Activated T-cell treated with anti-CD3 and anti-CD28 coated beads, Interleukin-2, amount 50 U/mL, for 72 hours (primary cell): ENCODE measurements around the gene TNFSF8. TPM values are rescaled to one million over a fixed set of nuclear protein-coding genes. Genes with fewer than 3 reads are reported as not detected.

Source experiments
- ATAC-seq, 2 donors: fragments of 150-1000 bp; cut with Tn5 transposase; replicated peaks in 1 of 2; 2 replicates each; pipeline ENCODE4 v1.10.0; 2021; ENCODE audit warnings: moderate library complexity in 2 of 2, mild to moderate bottlenecking in 1 of 2
- DNase-seq, 2 donors: peaks; one replicate each; pipeline ENCODE4 v3.0.0; 2021 to 2022; ENCODE audit warnings: mixed read lengths in 1 of 2
- H3K27ac Mint-ChIP-seq: one replicate; pipeline ENCODE4 v1.8.0; 2022; ENCODE audit warnings: mild to moderate bottlenecking, moderate library complexity, mixed read lengths
- H3K27me3 Mint-ChIP-seq: one replicate; pipeline ENCODE4 v1.8.0; 2022; ENCODE audit warnings: low read depth, mixed read lengths
- H3K36me3 Mint-ChIP-seq, 2 donors: one replicate each; pipeline ENCODE4 v1.8.0; 2022; ENCODE audit warnings: mixed read lengths in 2 of 2, mild to moderate bottlenecking in 1 of 2; ENCODE audit not compliant: insufficient read depth in 2 of 2
- H3K4me1 Mint-ChIP-seq: one replicate; pipeline ENCODE4 v1.8.0; 2022; ENCODE audit warnings: low read depth, mixed read lengths
- H3K4me3 Mint-ChIP-seq, 2 donors: one replicate each; pipeline ENCODE4 v1.8.0; 2022; ENCODE audit warnings: mild to moderate bottlenecking in 2 of 2, mixed read lengths in 2 of 2, moderate library complexity in 2 of 2
- H3K9me3 Mint-ChIP-seq, 2 donors: one replicate each; pipeline ENCODE4 v1.8.0; 2022; ENCODE audit warnings: mixed read lengths in 2 of 2
- total RNA-seq, 2 donors: library from RNA; stranded (reverse); gene quantifications; one replicate each; pipeline ENCODE4 v1.2.3, GENCODE V29; 2022

TNFSF8 gene
- total RNA-seq, 2 donors from 2014 or later: 84.2 to 99.5 TPM

GRCh38 chr9:114953959-114954358, 23.6 kb upstream of the TNFSF8 start:
- H3K4me3 Mint-ChIP-seq: peak overlapping the region in 1 of 2 donors; percentile 11
- H3K27me3 Mint-ChIP-seq: no peaks in the 10 kb centered on the region
- DNase-seq (peak; percentile 19 to 42), ATAC-seq (peak; percentile 28 to 44)
- H3K4me1 Mint-ChIP-seq: peaks cover 54% of the 10 kb centered on the region
- H3K27ac Mint-ChIP-seq: no peak overlapping the region
- peaks cover 2 to 9% of the 10 kb centered on the region in 2 donors for H3K36me3 Mint-ChIP-seq
- H3K9me3 Mint-ChIP-seq: peaks cover 3 to 5% of the 10 kb centered on the region in 2 donors

- Mint-ChIP-seq H3K9me3 (peaks cover 0 to 2% of the 10 kb centered on the region in 2 donors), H3K27ac (no peak overlapping the region), H3K4me3 (no peak overlapping the region), H3K27me3 (no peaks in the 10 kb centered on the region), H3K4me1 (peaks cover 45% of the 10 kb centered on the region), H3K36me3 (peaks cover 2 to 6% of the 10 kb centered on the region in 2 donors)
- no peak for DNase-seq
- ATAC-seq: no peak
Measured at GRCh38 chr9:114953046-114953445, 22.7 kb upstream of the TNFSF8 start.

- Mint-ChIP-seq H3K27ac (no peak overlapping the region), H3K27me3 (peaks cover 6% of the 10 kb centered on the region), H3K36me3 (peaks cover 0 to under 1% of the 10 kb centered on the region in 2 donors), H3K4me3 (no peak overlapping the region), H3K9me3 (no peaks in the 10 kb centered on the region), H3K4me1 (peaks cover 42% of the 10 kb centered on the region)
- DNase-seq (no peak), ATAC-seq (no peak)
Measured at GRCh38 chr9:114950761-114951160, 20.4 kb upstream of the TNFSF8 start.

GRCh38 chr9:114947058-114947457, 16.7 kb upstream of the TNFSF8 start:
- Mint-ChIP-seq H3K36me3 (no peaks in the 10 kb centered on the region), H3K4me3 (no peak overlapping the region), H3K9me3 (no peaks in the 10 kb centered on the region), H3K27me3 (peaks cover 10% of the 10 kb centered on the region), H3K4me1 (peaks cover 23% of the 10 kb centered on the region), H3K27ac (no peak overlapping the region)
- ATAC-seq: no peak
- DNase-seq: no peak

- H3K36me3 Mint-ChIP-seq: no peaks in the 10 kb centered on the region
- no peak overlapping the region for H3K27ac Mint-ChIP-seq
- no peaks in the 10 kb centered on the region for H3K9me3 Mint-ChIP-seq
- ATAC-seq (no peak), DNase-seq (no peak)
- peaks cover 10% of the 10 kb centered on the region for H3K27me3 Mint-ChIP-seq
- peaks cover 23% of the 10 kb centered on the region for H3K4me1 Mint-ChIP-seq
- H3K4me3 Mint-ChIP-seq: no peak overlapping the region
Measured at GRCh38 chr9:114945616-114946412, 15.4 kb upstream of the TNFSF8 start.

GRCh38 chr9:114941376-114941775, 11.0 kb upstream of the TNFSF8 start:
- no peak for DNase-seq
- Mint-ChIP-seq H3K36me3 (no peaks in the 10 kb centered on the region), H3K27me3 (peaks cover 10% of the 10 kb centered on the region), H3K27ac (no peak overlapping the region), H3K4me3 (no peak overlapping the region), H3K9me3 (no peaks in the 10 kb centered on the region), H3K4me1 (peaks cover 28% of the 10 kb centered on the region)
- no peak for ATAC-seq

GRCh38 chr9:114938687-114939575, 8.5 kb upstream of the TNFSF8 start:
- H3K36me3 Mint-ChIP-seq: no peaks in the 10 kb centered on the region
- peak overlapping the region; percentile 27 to 55 for H3K4me3 Mint-ChIP-seq
- H3K27me3 Mint-ChIP-seq: no peaks in the 10 kb centered on the region
- peaks cover 17% of the 10 kb centered on the region for H3K4me1 Mint-ChIP-seq
- H3K9me3 Mint-ChIP-seq: no peaks in the 10 kb centered on the region
- DNase-seq (no peak), ATAC-seq (no peak)
- H3K27ac Mint-ChIP-seq: peak overlapping the region; percentile 13

- no peak overlapping the region for H3K27ac Mint-ChIP-seq
- no peak for DNase-seq
- H3K36me3 Mint-ChIP-seq: peaks cover 2% of the 10 kb centered on the region in 2 donors
- peaks cover 17% of the 10 kb centered on the region for H3K4me1 Mint-ChIP-seq
- ATAC-seq: no peak
- H3K9me3 Mint-ChIP-seq: peaks cover 2 to 3% of the 10 kb centered on the region in 2 donors
- no peak overlapping the region for H3K4me3 Mint-ChIP-seq
- H3K27me3 Mint-ChIP-seq: no peaks in the 10 kb centered on the region
Measured at GRCh38 chr9:114937516-114937915, 7.1 kb upstream of the TNFSF8 start.

- Mint-ChIP-seq H3K36me3 (peaks cover 2% of the 10 kb centered on the region in 2 donors), H3K27ac (peak overlapping the region; percentile 3), H3K9me3 (peaks cover 2 to 3% of the 10 kb centered on the region in 2 donors), H3K4me1 (peaks cover 26% of the 10 kb centered on the region), H3K4me3 (no peak overlapping the region), H3K27me3 (no peaks in the 10 kb centered on the region)
- ATAC-seq (no peak), DNase-seq (no peak)
Measured at GRCh38 chr9:114936581-114936980, 6.2 kb upstream of the TNFSF8 start.

- Mint-ChIP-seq H3K27ac (no peak overlapping the region), H3K9me3 (peaks cover 2 to 3% of the 10 kb centered on the region in 2 donors), H3K4me3 (no peak overlapping the region), H3K36me3 (peaks cover 5 to 8% of the 10 kb centered on the region in 2 donors), H3K4me1 (peaks cover 41% of the 10 kb centered on the region), H3K27me3 (no peaks in the 10 kb centered on the region)
- ATAC-seq (no peak), DNase-seq (no peak)
Measured at GRCh38 chr9:114935119-114935518, 4.7 kb upstream of the TNFSF8 start.

- Mint-ChIP-seq H3K27ac (no peak overlapping the region), H3K4me1 (peaks cover 30% of the 10 kb centered on the region), H3K27me3 (no peaks in the 10 kb centered on the region), H3K9me3 (peaks cover 2 to 3% of the 10 kb centered on the region in 2 donors), H3K4me3 (no peak overlapping the region), H3K36me3 (peaks cover 16 to 17% of the 10 kb centered on the region in 2 donors)
- ATAC-seq (no peak), DNase-seq (no peak)
Measured at GRCh38 chr9:114932502-114932901, 2.1 kb upstream of the TNFSF8 start.

GRCh38 chr9:114931407-114931806, 1.0 kb upstream of the TNFSF8 start:
- Mint-ChIP-seq H3K9me3 (peaks cover 2 to 3% of the 10 kb centered on the region in 2 donors), H3K27ac (no peak overlapping the region), H3K4me1 (peaks cover 37% of the 10 kb centered on the region), H3K36me3 (peaks cover 20 to 22% of the 10 kb centered on the region in 2 donors), H3K27me3 (no peaks in the 10 kb centered on the region), H3K4me3 (peak overlapping the region; percentile 94 to 95)
- DNase-seq (no peak), ATAC-seq (no peak)

- H3K9me3 Mint-ChIP-seq: peaks cover 2 to 3% of the 10 kb centered on the region in 2 donors
- H3K4me3 Mint-ChIP-seq: peak overlapping the region; percentile 94 to 95
- H3K36me3 Mint-ChIP-seq: peaks cover 25 to 30% of the 10 kb centered on the region in 2 donors
- peak overlapping the region; percentile 96 for H3K27ac Mint-ChIP-seq
- H3K27me3 Mint-ChIP-seq: no peaks in the 10 kb centered on the region
- DNase-seq: no peak
- peaks cover 58% of the 10 kb centered on the region for H3K4me1 Mint-ChIP-seq
- peak; percentile 8 to 28 for ATAC-seq
Measured at GRCh38 chr9:114929201-114929600, 1.2 kb downstream of the TNFSF8 start.
